Measurements from ENCODE around the gene FAM118B. TPM values are rescaled to one million over a fixed set of nuclear protein-coding genes. Genes with fewer than 3 reads are reported as not detected.

The FAM118B gene
- total and polyA plus RNA-seq, 2 experiments from 2014 or later: 29.6 to 35.2 TPM

- Histone ChIP-seq H3K27ac (no peak overlapping the region), H3K4me1 (ENCODE audit: insufficient read depth) (peaks cover 8% of the 10 kb centered on the region), H3K27me3 (no peaks in the 10 kb centered on the region), H3K9me2 (replicated peaks; ENCODE audit: insufficient read depth) (no peaks in the 10 kb centered on the region), H3K79me2 (no peaks in the 10 kb centered on the region), H3K4me3 (no peak overlapping the region), H3K4me2 (no peak overlapping the region), H2AFZ (no peak overlapping the region), H3K9me3 (ENCODE audit: low read depth) (no peaks in the 10 kb centered on the region), H4K20me1 (ENCODE audit: insufficient read depth, poor library complexity, severe bottlenecking) (no peaks in the 10 kb centered on the region), H3K36me3 (replicated peaks; ENCODE audit: insufficient read depth, low read depth) (no peaks in the 10 kb centered on the region)
- TF ChIP-seq EZH2 (IDR thresholded peaks at IDR 0.05; ENCODE audit: borderline replicate concordance) (no peak), EZH2phosphoT487 (IDR thresholded peaks at IDR 0.05; ENCODE audit: low read depth, severe bottlenecking, unreplicated experiment) (no peak)
- TF ChIP-seq, protein P1, sequence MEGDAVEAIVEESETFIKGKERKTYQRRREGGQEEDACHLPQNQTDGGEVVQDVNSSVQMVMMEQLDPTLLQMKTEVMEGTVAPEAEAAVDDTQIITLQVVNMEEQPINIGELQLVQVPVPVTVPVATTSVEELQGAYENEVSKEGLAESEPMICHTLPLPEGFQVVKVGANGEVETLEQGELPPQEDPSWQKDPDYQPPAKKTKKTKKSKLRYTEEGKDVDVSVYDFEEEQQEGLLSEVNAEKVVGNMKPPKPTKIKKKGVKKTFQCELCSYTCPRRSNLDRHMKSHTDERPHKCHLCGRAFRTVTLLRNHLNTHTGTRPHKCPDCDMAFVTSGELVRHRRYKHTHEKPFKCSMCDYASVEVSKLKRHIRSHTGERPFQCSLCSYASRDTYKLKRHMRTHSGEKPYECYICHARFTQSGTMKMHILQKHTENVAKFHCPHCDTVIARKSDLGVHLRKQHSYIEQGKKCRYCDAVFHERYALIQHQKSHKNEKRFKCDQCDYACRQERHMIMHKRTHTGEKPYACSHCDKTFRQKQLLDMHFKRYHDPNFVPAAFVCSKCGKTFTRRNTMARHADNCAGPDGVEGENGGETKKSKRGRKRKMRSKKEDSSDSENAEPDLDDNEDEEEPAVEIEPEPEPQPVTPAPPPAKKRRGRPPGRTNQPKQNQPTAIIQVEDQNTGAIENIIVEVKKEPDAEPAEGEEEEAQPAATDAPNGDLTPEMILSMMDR (IDR thresholded peaks at IDR 0.05; ENCODE audit: poor library complexity): no peak
- 76% methylated on average over 15 of the region's 15 CpGs for WGBS (ENCODE audit: low lambda C conversion rate, missing lambda C conversion rate)
- DNase-seq (ENCODE audit: low spot score): no peak
Observed at GRCh38 chr11:126188332-126189108, 23.1 kb upstream of the FAM118B start.

DNA sequence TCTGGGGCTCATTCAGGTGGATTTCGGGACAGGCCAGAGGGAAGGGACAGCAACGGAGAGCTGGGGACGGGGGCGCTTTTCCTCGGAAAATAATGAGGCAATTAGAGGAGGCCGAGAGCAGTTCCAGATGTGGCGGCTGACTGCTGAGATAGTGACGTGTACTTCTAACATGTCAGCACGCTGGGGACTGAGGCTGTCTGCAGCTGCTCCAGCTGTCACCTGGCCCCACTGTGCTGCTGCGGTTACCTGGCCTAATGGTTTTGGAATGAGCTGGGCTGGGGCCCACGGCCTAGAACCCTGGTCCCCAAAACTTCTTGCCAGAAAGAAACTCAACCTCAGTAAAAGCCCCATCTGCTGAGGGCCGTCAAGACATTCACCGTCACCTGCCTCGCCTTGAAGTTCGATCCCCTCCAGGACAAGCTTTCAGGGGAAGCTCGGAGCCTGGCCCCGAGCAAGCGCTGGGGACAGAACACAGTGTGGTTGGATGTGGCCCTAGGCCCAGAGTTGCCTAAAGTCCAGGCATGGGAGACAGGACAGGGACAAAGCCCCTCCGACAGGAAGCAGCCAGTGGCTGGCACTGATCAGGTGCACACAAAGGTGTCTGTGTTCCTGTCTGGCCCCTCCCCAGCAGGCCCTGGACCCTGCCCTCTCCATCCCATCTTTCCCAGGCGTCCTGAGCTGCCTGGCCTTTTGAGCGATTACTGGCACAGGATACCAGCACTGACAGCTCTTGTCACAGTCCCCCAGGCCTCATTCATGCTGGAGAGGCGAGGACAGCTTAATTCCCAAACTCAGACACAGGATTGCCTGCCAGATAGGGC is 22.3 kb upstream of the FAM118B start:
- Histone ChIP-seq H3K4me1 (ENCODE audit: insufficient read depth) (peaks cover 8% of the 10 kb centered on the region), H3K4me3 (no peak overlapping the region), H2AFZ (no peak overlapping the region), H3K36me3 (replicated peaks; ENCODE audit: insufficient read depth, low read depth) (no peaks in the 10 kb centered on the region), H3K9me3 (ENCODE audit: low read depth) (no peaks in the 10 kb centered on the region), H4K20me1 (ENCODE audit: insufficient read depth, poor library complexity, severe bottlenecking) (no peaks in the 10 kb centered on the region), H3K4me2 (no peak overlapping the region), H3K27me3 (no peaks in the 10 kb centered on the region), H3K79me2 (no peaks in the 10 kb centered on the region), H3K27ac (no peak overlapping the region), H3K9me2 (replicated peaks; ENCODE audit: insufficient read depth) (no peaks in the 10 kb centered on the region)
- DNase-seq (ENCODE audit: low spot score): no peak
- WGBS (ENCODE audit: low lambda C conversion rate, missing lambda C conversion rate): 72% methylated on average over 22 of the region's 22 CpGs
- TF ChIP-seq, protein P1 (IDR thresholded peaks at IDR 0.05; ENCODE audit: poor library complexity): no peak
- TF ChIP-seq EZH2phosphoT487 (IDR thresholded peaks at IDR 0.05; ENCODE audit: low read depth, severe bottlenecking, unreplicated experiment) (no peak), EZH2 (IDR thresholded peaks at IDR 0.05; ENCODE audit: borderline replicate concordance) (no peak)

GRCh38 chr11:126190792-126191191 is 20.8 kb upstream of the FAM118B start:
- Histone ChIP-seq H3K9me2 (replicated peaks; ENCODE audit: insufficient read depth) (no peaks in the 10 kb centered on the region), H3K4me1 (ENCODE audit: insufficient read depth) (no peaks in the 10 kb centered on the region), H3K27me3 (no peaks in the 10 kb centered on the region), H3K4me2 (no peak overlapping the region), H3K9me3 (ENCODE audit: low read depth) (no peaks in the 10 kb centered on the region), H3K79me2 (no peaks in the 10 kb centered on the region), H3K27ac (no peak overlapping the region), H3K4me3 (no peak overlapping the region), H4K20me1 (ENCODE audit: insufficient read depth, poor library complexity, severe bottlenecking) (no peaks in the 10 kb centered on the region), H2AFZ (no peak overlapping the region), H3K36me3 (replicated peaks; ENCODE audit: insufficient read depth, low read depth) (no peaks in the 10 kb centered on the region)
- 93% methylated on average over 14 of the region's 14 CpGs for WGBS (ENCODE audit: low lambda C conversion rate, missing lambda C conversion rate)
- TF ChIP-seq EZH2 (IDR thresholded peaks at IDR 0.05; ENCODE audit: borderline replicate concordance) (no peak), EZH2phosphoT487 (IDR thresholded peaks at IDR 0.05; ENCODE audit: low read depth, severe bottlenecking, unreplicated experiment) (no peak)
- TF ChIP-seq, protein P1 (IDR thresholded peaks at IDR 0.05; ENCODE audit: poor library complexity): no peak
- no peak for DNase-seq (ENCODE audit: low spot score)
